NK-92 (cell line): Measurements from ENCODE around the gene RUFY3.
"Not testable (repeated sequence)": the region's sequence is repeated elsewhere in the genome, so short reads cannot be mapped to it uniquely, and the experiment has no call there.

Experiments used
- DNase-seq: peaks from one replicate; lab custom pipeline; 2025; ENCODE audit not compliant: unreplicated experiment; lab: John Stamatoyannopoulos, UW

RUFY3 gene

GRCh38 chr4:70705183-70706043, 16.4 kb upstream of the RUFY3 start:
- no peak for DNase-seq

- no peak for DNase-seq
These were observed 15.7 kb upstream of the RUFY3 start for GRCh38 chr4:70706044-70706461.

- DNase-seq = no peak
These were observed 15.2 kb upstream of the RUFY3 start for GRCh38 chr4:70706516-70706915.

- no peak for DNase-seq
These were observed 12.1 kb upstream of the RUFY3 start for GRCh38 chr4:70709611-70710205.

GRCh38 chr4:70711599-70711998, 10.2 kb upstream of the RUFY3 start:
- DNase-seq = no peak

- DNase-seq = no peak
These were observed 9.6 kb upstream of the RUFY3 start for GRCh38 chr4:70712150-70712549.

- DNase-seq = no peak
These were observed 8.9 kb upstream of the RUFY3 start for GRCh38 chr4:70712604-70713452.

GRCh38 chr4:70713453-70714078, 8.2 kb upstream of the RUFY3 start:
- DNase-seq = no peak

GRCh38 chr4:70714079-70714887, 7.5 kb upstream of the RUFY3 start:
- DNase-seq = no peak

GRCh38 chr4:70715097-70715496, 6.7 kb upstream of the RUFY3 start:
- DNase-seq = no peak

GRCh38 chr4:70718811-70719604, 2.8 kb upstream of the RUFY3 start:
- DNase-seq = no peak

- no peak for DNase-seq
These were observed 531 bp downstream of the RUFY3 start for GRCh38 chr4:70722199-70722791.

GRCh38 chr4:70724463-70724862, 2.7 kb downstream of the RUFY3 start:
- no peak for DNase-seq

- no peak for DNase-seq
These were observed 3.9 kb downstream of the RUFY3 start for GRCh38 chr4:70725633-70726032.

- not testable (repeated sequence) for DNase-seq
These were observed 4.8 kb downstream of the RUFY3 start for GRCh38 chr4:70726515-70726914.

- no peak for DNase-seq
These were observed 6.3 kb downstream of the RUFY3 start for GRCh38 chr4:70728091-70728490.

- DNase-seq = not testable (repeated sequence)
These were observed 11.1 kb downstream of the RUFY3 start for GRCh38 chr4:70732878-70733277.

- no peak for DNase-seq
These were observed 12.6 kb downstream of the RUFY3 start for GRCh38 chr4:70734168-70734954.
